Glomerular endothelial cell (primary cell): ENCODE results near the gene BTBD6. TPM values are rescaled to one million over a fixed set of nuclear protein-coding genes. Genes with fewer than 3 reads are reported as not detected.

Experiments used
- DNase-seq: peaks from one replicate; pipeline ENCODE4 v3.0.0-alpha.2; 2011; ENCODE audit warnings: low read depth, low spot score; ENCODE audit errors: extremely low read depth
- total RNA-seq: library from RNA; depleted of rRNA; stranded (reverse); fragments of >200 nt; gene quantifications from 2 replicates; pipeline ENCODE4 v1.2.3, GENCODE V29; 2015

Gene BTBD6
- total RNA-seq, 1 donor from 2014 or later, result 64.6 TPM

DNA sequence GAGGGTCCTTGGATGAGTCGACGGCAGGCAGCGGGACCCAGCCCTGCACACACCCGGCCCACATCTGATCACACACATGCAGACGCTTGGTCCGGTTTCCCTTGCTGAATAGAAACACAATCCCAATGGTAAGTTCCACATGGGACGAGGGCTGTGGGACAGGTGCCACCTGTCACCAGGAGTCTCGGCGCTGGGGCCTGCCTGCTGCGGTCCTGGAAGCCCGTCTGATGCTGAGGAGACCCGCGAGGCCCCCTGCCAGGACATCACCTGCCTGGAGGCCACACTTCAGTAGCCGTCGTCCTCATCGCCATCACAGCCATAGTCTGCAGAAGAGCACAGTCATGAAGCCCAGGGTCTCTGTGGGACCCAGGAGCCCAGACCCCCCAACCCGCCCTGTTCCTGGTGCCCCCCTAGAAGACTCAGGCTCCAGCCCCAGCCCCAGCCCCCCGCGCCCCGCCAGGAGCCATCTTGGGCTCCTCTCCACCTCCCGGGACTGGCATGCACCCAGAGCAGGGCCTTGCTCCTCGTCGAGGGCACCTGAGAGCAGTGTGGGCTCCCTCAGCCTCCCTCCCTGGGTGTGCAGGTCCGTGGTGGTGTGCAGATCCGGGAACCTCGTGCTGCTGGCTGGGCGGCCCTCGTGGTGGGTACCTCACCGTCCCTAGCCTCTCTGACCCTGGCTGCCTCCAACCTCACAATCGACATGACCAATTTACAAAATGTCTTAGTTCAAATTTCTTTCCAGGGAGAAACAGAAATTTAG, 37.9 kb upstream of the BTBD6 start:
- no peak for DNase-seq

DNA sequence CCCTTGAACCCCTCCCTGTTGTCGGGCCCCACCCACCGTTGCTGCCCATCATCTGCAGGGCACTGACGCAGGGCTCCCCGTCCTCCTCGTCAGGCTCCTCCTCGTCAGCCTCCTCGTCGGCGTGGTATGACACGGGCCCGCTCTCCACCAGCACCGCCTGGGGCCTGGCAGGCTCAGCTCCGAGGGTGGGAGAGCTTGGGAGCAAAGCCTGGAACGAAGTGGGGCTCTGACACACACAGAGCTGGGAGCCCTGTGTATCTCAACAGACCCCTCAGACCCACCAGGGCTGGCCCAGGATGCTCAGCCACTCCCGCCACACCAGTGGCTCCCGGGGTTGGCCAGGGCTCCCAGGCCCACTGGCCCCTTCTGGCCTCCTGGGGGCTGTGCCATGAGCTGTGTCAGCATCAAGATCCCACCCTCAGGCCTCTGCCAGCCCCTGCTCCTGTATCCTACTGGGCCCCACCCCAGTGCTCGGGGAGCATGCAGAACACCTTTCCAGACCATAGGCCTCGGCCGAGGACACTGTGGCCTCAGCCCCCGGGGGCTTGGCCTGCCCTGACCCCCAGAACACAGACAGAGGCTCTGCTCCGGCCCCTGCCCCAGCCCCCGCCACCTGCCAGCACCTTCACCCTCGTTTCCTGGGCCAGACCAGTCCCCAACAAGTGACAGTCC, 37.1 kb upstream of the BTBD6 start:
- DNase-seq, result no peak

DNA sequence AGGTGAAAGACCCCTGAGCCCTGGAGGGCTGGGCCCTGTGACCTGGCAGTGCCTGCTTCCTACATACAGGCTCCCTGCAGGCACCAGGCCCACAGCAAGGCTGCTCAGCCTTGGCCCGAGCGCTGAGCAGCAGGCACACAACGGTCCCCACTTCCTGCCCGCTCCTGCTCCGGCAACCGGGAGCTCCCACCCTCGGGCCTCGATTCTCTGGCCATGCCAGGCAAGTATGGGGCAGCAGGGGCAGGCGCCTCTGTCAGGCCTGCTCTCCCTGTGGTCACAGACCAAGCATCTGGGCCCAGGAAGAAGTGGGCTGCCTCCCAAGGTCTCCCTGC, 36.6 kb upstream of the BTBD6 start:
- DNase-seq, result no peak

DNA sequence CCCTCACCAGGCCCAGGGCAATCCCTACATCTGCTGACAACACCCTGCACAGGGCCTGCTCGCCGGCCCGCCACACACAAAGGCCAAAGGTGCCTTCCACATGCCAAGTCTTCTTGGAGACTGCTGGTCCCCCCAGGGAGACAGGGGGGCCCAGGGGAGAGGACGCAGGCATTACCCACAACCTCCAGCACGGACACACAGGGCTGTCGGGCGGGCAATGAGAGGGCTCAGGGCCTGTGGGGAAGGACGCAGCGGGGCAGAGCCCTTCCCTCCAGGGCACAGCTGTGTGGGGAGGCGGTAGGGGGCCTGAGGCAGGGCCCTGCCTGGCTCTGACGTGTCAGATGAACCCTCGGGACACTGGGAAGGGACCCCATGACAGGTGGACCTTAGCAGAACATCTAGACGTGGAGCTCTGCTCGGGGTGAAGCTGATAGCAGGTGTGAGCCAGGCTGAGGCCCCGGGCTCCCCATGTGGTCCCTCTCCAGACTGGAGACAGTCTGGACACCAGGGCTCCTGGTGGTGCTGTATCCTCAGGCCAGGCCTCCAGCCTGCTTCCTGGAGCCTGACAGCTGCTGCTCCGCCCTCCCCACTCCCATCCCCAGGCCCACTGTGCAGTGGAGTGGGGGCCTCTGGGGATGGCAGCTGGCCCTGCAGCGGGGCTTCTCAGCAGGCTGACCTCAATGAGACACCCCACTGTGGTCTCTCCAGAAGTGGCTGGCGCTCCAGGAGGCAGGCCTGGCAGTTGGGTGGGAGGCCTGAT, 35.6 kb upstream of the BTBD6 start:
- DNase-seq, result no peak

DNA sequence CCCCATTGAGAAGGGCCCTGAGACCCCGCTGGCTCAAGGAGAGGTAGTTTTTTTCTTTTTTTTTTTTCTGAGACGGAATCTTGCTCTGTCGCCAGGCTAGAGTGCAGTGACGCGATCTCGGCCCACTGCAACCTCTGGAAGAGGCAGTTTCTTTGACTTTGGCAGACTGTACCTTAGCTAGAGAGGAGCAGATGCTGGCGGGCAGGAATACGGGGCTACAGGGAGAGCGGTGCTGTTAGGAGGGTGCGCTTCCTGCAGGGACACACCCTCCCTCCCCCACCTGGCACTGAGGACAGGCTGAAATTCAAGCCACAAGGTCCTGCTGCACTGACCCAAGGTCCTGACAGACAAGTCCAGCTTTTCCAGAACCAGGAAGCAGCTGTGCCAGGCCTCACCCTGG, 35.0 kb upstream of the BTBD6 start:
- no peak for DNase-seq

DNA sequence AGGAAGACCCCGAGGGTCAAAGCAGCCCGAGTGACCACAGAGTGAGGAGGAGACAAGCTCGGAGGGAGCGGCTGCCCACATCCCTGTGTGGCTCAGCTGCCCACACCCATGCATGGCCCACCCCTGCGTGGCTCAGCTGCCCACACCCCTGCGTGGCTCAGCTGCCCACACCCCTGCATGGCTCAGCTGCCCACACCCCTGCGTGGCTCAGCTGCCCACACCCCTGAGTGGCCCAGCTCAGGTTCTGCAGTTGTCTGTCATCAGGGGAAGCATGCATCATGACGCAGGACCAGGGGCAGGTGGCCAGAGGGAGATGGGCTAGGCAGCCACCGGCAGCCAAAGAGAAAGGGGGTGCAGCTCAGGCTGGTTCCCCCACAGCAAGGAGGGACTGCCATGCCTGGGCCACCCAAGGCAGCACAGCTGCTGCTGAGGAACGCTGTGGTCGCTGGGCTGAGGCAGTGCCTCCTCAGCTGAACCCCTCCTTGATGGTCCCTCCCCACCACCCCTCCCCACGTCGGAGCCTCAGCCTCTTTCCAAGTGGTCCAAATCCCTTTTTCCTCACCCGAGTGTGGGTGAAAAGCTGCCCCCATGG, 33.9 kb upstream of the BTBD6 start:
- DNase-seq, result no peak

DNA sequence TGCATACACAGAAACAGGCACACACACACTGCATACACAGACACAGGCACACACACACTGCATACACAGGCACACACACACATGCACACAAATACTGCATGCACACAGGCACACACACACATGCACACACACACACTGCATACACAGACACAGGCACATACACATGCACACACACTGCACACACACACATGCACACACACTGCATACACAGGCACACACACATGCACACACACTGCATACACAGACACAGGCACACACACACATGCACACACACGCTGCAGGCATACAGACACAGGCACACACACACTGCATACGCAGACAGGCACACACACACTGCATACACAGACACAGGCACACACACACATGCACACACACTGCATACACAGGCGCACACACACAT, 32.7 kb upstream of the BTBD6 start:
- no peak for DNase-seq

DNA sequence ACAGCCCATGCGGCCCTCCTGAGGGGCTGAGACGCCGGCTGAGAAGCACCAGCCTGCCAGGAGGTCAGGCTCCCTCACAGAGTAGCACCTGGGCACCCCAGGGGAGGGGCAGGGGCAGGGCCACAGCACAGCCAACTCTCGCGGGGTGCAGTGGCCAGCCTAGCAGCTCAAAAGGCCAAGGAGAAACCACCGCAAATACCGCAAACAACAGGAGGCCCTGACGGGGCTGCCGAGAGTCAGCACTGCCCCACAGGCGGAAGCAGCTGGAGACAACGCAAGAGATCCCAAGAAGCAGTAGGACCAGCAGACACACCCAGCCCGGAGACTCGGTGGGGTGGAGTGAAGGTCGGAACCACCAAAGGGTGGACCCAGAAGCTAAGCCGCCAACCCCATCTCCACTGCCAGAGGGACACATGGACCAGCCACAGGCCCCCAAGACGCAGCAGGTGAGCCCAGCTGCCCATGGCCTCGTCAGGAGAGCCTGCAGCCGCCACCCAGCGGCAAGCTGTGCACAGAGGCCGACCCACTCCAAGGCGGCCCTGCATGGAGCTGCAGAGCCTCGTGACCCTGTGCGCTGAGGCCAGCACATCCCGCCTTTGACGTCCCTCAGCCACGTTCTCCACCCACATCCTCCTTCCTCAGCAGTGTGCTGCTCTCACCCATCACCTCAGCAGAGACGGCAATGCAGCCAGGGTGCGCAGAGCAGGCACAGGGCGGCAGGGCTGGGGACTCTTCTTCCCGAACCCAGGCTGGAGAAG, 31.7 kb upstream of the BTBD6 start:
- DNase-seq, result no peak

DNA sequence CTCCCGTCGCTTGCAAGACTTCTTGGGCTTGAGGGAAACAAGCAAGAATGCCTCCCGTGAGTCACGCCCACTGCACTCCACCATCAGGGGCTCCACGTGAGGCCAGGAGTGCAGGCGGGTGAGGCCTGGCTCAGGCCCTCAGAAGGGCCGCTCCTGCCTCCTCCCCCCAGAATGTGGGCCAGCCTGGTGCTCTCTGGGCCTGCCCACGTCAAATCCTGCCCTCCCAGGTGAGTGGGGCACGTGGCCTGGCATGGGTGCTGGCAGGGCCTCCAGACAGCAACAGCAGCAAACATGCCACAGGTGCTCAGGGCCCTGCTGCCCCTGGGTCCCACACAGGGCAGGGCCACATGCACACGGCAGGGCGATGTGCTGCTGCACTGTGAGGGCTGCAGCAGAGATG, 30.6 kb upstream of the BTBD6 start:
- DNase-seq, result no peak

DNA sequence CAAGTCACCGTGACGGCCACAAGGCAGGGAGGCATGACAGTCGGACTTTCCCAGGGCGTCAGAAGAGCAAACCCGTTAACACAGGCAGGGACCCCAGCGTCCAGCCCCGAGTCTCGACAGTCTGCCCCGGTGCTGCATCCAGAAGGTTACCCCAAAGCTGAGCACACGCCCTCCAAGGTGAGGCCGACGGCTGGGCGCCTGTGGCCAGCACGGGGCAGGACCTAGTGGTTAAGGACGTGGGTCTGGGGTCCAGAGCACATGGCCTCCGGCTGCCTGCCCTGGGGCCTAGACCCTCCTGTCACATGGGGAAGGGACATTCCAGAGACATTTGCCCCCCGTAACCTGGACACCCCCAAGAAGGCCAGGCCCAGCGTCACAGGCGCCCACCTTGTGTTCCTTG, 29.7 kb upstream of the BTBD6 start:
- no peak for DNase-seq

DNA sequence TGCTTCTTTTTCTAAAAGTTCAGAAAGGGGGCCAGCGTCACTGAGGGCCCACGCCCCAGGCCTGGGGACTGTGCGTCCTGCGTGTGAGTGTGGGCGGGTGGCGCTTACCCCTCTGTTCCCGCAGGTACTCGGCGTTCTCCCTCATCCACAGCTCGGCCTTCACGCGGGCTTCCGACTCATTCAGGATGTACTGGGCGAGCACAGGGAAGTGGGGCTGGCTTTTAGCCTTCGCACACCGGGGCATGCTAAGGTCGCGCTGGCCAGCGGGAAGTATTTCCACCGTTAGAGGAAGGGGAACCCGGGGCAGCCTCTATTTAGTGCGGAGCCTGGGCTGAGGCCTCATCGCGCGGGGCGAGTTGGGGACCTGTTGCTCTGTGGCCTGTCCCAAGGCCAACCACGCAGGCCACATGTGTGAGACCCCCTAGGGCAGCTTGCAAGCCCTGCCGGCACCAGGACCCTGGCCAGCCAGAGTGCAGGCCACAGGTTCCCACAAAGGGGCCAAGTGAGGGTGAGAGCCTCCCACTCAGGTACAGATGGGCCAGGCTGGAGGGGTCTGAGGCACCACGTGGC, 29.2 kb upstream of the BTBD6 start:
- no peak for DNase-seq

DNA sequence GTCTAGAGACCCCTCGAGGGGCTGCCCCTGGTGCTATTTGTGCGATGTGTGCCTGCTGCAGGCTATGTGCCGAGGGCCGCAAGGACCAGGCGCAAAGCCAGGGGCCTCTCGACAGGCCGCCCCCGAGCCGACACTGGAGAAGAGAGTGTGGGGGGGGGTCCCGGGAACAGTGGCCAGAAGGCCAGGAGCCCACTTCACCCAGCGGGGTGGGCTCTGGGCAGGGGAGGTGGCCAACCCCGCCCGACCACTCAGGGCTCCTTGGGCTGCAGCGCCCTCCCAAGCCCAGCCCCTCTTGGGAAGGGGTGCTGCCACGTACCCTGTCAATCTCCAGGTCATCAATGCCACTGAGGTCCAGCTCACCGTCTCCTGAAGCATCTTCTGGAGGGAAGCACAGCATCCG, 28.6 kb upstream of the BTBD6 start:
- DNase-seq, result no peak

DNA sequence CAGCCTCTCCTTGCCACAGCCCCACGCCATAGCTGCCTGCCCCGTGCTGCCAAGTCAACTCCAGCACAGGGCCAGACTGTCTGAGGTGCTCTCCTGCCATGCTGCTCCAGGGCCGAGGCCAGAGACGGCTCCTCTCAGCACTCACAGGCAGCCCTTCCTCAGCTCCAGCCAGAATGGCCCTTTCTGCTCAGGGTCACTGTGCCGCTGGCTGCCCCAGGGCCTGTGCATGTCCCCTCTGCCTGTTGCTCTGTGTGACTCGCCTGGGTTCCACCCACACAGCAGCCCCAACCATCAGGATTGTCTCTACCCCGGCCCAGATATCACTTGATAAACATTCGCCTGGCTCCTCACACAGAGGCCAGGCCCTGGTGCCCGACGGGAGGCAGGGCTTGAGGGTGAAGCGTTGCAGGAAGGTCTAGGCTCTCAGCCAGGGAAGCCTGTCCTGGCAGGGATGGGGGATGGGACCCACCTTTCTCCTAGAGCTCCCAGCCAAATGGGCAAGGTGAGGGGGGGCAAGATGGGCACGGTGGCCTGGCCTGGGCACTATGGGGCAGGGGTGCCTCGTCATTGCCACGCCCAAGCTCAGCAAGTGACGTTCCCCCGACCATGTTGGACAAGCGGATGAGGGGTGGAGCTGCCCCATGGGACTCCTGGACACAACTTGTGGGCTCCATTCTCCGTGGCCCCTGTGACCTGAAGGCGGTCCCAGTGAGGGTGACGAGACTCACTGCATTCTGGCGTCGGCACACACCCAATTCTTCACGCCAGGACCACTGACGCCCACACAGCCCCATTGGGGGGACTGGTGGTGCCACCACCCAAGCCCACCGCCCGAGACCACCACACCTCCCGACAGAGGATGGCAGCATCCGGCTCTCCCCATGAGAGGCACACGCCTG, 27.4 kb upstream of the BTBD6 start:
- no peak for DNase-seq

DNA sequence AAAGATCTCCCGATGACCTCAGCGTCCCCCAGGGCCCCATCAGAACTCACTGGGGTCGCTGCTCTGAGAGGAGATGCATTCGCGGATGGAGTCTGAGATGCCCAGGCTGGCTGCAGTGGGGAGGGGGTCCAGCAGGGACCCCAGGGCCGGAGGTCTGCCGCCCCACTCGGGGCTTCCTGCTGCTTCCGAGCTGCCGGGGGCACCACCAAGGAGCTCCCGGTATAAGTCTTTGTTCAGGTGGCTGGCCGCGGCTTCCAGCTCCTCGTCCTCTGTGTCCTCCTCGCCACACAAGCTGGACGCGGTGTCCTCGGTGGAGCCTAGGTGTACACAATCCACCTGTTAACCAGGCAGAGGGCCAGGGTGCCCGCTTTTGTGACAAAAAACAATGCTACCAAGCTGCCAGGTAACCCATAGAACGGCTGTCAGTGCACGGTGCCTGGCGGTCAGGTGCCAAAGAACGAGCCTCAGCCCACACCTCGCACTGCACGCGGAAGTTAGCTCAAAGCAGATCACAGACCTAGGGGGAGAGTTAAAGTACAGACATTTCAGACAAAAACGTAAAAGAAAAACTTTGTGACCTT, 26.6 kb upstream of the BTBD6 start:
- DNase-seq, result no peak

DNA sequence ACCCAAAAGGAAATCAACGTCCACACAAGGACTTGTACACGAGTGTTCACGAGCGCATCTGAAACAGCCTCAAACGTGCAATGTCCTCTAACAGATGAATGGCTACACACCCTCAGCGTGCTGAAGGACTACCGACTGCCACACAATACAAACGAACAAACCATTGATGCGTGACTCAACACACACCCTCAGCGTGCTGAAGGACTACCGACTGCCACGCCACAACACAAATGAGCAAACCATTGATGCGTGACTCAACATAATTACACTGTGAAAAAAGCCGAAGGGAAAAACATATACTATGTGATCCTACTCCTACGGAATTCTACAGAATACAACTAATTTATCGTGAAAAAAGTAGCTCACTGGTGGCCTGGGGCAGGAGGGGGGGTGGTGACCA, 25.1 kb upstream of the BTBD6 start:
- no peak for DNase-seq

DNA sequence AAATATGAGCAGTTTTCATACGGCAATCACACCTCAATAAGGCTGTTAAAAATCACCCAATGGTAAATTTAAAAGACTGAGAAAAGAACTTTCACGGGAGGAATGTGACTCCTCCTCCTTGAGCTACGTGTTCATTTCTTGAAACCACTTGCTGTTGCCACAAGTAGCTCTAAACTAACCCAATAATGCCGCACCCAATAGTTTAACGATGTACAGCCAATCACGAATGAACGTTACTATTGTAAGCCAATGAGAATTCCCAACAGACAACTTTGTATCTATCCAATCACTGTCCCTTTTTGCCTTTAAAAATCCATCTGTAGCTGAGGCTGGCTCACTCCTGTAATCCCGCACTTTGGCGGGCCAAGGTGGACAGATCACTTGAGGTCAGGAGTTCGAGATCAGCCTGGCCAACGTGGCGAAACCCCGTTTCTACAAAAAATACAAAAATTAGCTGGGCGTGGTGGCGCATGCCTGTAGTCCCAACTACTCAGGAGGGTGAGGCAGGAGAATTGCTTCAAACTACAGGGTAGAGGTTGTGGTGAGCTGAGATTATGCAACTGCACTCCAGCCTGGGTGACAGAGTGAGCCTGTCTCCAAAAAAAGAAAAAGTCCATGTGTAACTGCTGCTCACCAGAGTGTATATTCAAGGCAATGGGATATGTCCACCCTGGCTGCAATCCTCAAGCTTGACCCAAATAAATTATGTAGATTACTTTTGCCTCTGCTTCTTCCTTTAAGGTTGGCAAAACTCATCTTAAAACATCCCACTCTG, 24.4 kb upstream of the BTBD6 start:
- no peak for DNase-seq

DNA sequence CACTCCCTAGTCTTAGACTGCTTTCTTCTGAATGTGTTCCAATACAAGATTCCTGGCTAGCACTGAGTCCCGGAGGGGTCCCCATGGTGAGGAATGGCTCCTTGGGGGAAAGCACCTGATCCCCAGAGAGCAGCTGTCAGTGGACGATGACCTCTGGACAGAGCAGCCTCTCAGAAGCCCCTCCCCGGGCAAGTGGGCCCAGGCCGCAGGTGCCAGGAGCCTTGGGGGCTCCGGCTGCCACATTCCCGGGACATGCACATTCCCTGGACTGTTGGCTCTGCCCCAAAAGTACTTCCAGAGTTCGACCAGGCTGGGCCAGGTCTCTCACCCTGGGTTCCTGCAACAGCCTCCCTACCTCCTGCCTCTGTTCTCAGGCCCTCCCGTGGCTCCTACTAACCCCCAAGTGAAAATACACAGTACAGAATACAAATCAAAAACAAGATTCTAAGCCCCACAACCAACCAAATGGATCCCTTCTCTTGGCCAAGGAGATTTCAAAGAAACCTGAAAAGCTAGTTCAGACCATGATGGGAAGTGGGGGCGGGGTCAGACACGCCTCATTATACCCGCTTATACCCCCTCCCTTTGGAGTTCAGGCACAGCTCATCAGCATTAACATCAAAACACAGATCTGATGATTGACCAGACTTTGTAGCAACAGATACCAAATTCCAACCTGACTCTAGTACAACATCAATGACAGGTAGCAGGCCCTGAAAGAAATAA, 23.3 kb upstream of the BTBD6 start:
- no peak for DNase-seq

DNA sequence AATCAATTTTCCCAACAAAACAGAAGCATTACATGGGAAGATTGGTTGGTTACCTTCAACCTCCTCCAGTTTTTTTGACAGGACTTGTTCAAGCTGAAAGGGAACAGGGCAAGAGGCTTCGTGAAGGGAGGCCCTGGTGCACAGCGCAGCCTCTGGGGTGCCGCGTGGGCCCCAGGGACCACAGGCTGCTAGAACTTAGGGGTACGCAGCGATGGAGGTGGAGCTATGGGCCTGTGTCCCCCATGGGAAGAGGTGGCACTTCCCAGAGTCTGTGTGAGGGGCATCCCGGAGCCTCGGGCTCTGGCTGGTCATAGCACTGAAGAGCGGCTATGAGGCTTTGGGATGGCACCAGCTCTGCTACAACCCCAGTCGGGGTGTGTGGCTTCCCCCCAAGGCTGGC, 22.1 kb upstream of the BTBD6 start:
- no peak for DNase-seq
